GM12875 (cell line): Measurements from ENCODE around the gene PLA2G12B.
"Not testable (repeated sequence)": the region's sequence is repeated elsewhere in the genome, so short reads cannot be mapped to it uniquely, and the experiment has no call there.

ENCODE experiments used
- H3K4me3 ChIP-seq: one replicate; pipeline ENCODE4 v1.5.1; 2011; ENCODE audit warnings: low read depth, low read length, control low read depth
- TF ChIP-seq, protein P1 (sequence below): IDR thresholded peaks from 2 replicates; pipeline ENCODE4 v1.5.1; 2011; ENCODE audit warnings: low read depth, mild to moderate bottlenecking, control low read depth, inconsistent platforms, low read length, moderate library complexity, borderline replicate concordance; ENCODE audit not compliant: insufficient read depth

The PLA2G12B gene, protein sequence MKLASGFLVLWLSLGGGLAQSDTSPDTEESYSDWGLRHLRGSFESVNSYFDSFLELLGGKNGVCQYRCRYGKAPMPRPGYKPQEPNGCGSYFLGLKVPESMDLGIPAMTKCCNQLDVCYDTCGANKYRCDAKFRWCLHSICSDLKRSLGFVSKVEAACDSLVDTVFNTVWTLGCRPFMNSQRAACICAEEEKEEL

DNA sequence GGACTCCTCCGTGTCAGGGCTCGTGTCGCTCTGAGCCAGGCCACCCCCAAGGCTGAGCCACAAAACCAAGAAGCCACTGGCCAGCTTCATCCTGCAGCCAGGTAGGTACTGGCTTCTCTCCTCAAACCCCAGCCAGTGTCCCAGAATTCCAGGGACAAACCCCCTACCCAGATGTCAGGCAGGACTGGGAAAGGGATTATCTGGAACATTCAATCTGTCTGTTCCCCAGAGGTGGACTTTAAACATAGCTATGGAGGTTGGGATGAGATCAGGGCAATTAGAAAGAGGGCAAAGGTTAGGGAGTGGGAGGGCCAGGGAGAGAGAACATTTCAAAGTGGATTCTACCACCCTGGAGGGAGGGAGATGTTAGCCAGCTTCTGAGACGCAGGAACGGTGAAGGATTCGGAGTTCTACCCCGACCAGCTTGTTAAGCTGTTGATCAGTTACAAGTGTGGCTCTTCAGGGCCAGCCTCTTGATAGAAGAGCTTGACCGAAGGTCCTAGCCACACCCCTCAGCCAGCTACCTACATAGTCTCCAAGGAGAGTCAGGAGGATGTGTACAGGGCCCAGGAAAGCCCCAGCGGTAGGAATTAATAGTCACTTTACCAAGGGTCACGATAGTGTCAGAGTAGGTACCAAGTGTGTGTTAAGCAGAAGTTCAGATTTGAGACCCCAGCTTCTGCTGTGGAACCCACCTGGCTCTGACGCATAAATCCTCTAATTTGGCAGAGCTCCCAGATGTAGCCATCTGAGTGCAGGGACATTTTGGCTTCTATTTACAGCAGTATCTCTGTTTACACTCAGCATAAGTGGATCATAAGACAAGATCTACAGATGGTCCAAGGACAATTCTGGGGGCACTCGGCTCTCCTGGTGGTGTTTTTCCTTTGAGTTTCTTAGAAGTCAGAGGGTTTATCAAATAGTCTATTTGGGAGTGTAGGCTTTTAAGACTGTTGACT is at the start of gene PLA2G12B:
PLA2G12B (minus strand) TSS at position 211 of the 959 bp plus-strand sequence; CDS start at position 90, 121 bp downstream.
- H3K4me3 ChIP-seq, result no peak within 1 kb of the TSS
- TF ChIP-seq, protein P1, sequence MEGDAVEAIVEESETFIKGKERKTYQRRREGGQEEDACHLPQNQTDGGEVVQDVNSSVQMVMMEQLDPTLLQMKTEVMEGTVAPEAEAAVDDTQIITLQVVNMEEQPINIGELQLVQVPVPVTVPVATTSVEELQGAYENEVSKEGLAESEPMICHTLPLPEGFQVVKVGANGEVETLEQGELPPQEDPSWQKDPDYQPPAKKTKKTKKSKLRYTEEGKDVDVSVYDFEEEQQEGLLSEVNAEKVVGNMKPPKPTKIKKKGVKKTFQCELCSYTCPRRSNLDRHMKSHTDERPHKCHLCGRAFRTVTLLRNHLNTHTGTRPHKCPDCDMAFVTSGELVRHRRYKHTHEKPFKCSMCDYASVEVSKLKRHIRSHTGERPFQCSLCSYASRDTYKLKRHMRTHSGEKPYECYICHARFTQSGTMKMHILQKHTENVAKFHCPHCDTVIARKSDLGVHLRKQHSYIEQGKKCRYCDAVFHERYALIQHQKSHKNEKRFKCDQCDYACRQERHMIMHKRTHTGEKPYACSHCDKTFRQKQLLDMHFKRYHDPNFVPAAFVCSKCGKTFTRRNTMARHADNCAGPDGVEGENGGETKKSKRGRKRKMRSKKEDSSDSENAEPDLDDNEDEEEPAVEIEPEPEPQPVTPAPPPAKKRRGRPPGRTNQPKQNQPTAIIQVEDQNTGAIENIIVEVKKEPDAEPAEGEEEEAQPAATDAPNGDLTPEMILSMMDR, result no peak

DNA sequence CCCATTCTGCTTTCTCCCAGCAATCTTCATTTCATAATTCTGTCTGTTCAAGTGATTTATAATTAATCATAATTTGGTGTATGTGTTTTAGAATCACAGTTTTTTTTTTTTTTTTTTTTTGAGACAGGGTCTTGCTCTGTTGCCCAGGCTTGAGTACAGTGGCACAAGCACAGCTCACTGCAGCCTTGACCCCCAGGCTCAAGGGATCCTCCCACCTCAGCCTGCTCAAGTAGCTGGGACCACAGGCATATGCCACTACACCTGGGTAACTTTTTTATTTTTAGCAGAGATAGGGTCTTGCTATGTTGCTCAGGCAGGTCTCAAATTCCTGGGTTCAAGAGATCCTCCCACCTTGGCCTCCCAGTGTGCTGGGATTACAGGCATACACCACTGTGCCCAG is 49.2 kb upstream of the PLA2G12B start:
- TF ChIP-seq, protein P1, result no peak
- H3K4me3 ChIP-seq, result no peak overlapping the region

DNA sequence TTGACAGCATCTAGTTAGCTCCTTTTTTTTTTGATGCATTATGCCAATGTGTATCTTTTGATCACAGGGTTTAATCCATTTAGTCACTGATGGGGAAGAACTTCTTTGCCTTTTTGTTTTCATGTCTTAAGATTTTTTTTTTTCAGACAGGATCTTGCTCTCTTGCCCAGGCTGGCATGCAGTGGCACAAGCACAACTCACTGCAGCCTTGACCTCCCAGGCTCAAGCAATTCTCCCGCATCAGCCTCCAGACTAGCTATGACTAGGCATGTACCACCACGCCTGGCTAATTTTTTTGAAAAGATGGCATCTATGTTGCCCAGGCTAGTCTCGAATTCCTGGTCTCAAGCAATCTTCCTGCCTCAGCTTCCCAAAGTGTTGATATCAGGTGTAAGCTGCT is 46.4 kb upstream of the PLA2G12B start:
- TF ChIP-seq, protein P1, result no peak
- H3K4me3 ChIP-seq, result no peak overlapping the region

DNA sequence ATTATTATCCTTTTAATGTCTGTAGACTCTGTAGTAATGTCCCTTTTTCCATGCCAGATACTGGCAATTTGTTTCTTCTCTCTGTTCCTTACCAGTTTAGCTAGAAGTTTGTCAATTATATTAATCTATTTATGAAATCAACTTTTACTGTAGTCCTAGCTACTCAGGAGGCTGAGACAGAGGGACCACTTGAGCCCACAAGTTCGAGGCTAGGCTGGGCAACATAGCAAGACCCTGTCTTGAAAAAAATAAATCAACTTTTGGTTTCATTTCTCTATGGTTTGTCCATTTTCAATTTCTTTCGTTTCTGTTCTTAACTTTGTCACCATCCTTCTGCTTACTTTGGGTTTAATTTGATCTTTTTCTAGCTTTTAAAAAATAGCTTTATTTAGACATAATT is 42.5 kb upstream of the PLA2G12B start:
- TF ChIP-seq, protein P1, result no peak
- H3K4me3 ChIP-seq, result no peak overlapping the region

DNA sequence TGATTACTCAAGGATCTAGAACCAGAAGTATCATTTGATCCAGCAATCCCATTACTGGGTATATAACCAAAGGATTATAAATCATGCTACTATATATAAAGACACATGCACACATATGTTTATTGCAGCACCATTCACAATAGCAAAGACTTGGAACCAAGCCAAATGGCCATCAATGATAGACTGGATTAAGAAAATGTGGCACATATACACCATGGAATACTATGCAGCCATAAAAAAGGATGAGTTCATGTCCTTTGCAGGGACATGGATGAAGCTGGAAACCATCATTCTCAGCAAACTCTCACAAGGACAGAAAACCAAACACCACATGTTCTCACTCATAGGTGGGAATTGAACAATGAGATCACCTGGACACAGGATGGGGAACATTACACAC is 40.9 kb upstream of the PLA2G12B start:
- H3K4me3 ChIP-seq, result not testable (repeated sequence)

DNA sequence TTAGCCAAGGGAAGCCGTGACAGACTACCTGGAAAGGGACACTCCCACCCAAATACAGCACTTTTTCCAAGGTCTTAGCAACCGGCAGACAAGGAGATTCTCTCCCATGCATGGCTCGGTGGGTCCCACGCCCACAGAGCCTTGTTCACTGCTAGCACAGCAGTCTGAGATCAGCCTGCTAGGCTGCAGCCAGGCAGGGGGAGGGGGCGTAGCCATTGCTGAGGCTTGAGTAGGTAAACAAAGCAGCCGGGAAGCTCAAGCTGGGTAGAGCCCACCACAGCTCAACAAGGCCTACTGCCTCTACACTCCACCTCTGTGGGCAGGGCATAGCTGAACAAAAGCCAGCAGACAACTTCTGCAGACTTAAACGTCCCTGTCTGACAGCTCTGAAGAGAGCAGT is 35.2 kb upstream of the PLA2G12B start:
- not testable (repeated sequence) for H3K4me3 ChIP-seq

DNA sequence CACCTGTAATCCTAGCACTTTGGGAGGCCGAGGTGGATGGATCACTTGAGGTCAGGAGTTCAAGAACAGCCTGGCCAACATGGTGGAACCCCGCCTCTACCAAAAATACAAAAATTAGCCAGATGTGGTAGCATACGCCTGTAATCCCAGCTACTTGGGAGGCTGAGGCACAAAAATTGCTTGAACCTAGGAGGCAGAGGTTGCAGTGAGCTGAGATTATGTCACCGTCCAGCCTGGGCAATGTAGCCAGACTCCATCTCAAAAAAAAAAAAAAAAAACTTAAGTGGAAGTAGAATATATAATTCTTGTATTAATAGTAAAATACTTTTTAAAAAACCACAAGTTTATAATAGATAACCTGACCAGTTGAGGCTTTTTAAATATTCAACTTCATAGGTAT is 30.0 kb upstream of the PLA2G12B start:
- not testable (repeated sequence) for H3K4me3 ChIP-seq

DNA sequence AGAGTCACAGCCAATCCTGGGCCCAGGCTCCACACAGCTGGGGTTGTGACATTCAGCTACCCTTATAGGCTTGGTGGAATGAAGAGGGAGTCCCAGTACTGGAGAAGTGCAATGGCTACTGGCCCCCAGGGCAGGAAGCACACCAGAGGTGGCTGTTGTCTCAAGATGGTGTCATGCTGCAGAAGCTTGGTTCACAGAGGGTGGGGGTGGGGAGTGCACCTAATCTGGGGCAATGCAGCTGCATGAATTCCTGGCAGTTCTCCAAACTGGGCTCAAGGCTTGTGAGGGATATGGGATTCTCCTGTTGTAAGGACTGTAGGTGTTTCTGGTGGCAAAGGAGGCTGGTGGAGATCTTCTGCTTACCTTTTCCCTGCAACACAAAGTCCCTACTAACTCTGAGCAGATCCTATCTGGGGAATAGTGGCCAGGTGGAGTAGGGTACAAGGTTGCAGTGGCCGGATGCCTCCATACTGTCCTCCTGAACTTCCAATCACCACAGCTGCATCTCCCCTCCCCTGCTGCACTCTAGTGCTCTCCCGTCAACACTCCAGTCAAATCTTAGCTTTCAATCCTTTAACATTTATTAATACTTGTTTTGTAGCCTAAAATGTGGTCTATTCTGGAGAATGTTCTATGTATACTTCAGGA is 27.4 kb upstream of the PLA2G12B start:
- H3K4me3 ChIP-seq, result no peak overlapping the region
- TF ChIP-seq, protein P1, result no peak
